PC-3 (cell line): ENCODE results near the gene MARCHF5.

Experiments
- CTCF ChIP-seq: fragments of 300-600 bp; sonication (generic); conservative IDR thresholded peaks from 2 replicates; pipeline ENCODE4 v1.5.1; 2017; ENCODE audit warnings: antibody characterized with exemption, low read depth, mild to moderate bottlenecking, low read length
- EZH2 ChIP-seq: fragments of 300-600 bp; sonication (generic); IDR thresholded peaks from one replicate; pipeline ENCODE4 v1.6.1; 2017; ENCODE audit warnings: antibody characterized with exemption, mild to moderate bottlenecking, low read length; ENCODE audit not compliant: unreplicated experiment
- EZH2phosphoT487 ChIP-seq: fragments of 300-600 bp; sonication (generic); IDR thresholded peaks from 2 replicates; pipeline ENCODE4 v1.6.1; 2018; ENCODE audit warnings: mild to moderate bottlenecking, antibody characterized with exemption, low read length, borderline replicate concordance

- TF ChIP-seq CTCF (no peak), EZH2 (no peak), EZH2phosphoT487 (no peak)
Measured at GRCh38 chr10:92248566-92248965, 42.4 kb upstream of the MARCHF5 start.
